WI38 (cell line): ENCODE results near the gene HNRNPUL1.

Source experiments
- H3K4me3 ChIP-seq: 2 replicates; pipeline ENCODE4 v1.5.1; 2011; ENCODE audit warnings: low read depth, mild to moderate bottlenecking, control low read depth, low read length
- CTCF ChIP-seq: IDR thresholded peaks from 2 replicates; pipeline ENCODE4 v1.5.1; 2012; ENCODE audit warnings: low read depth, mild to moderate bottlenecking, control low read depth, low read length

Gene HNRNPUL1

GRCh38 chr19:41248895-41249294 lies 15.3 kb upstream of the HNRNPUL1 start:
- TF ChIP-seq CTCF, result no peak
- H3K4me3 ChIP-seq, result no peak overlapping the region

GRCh38 chr19:41249707-41250423 lies 14.3 kb upstream of the HNRNPUL1 start:
- H3K4me3 ChIP-seq, result no peak overlapping the region
- TF ChIP-seq CTCF, result no peak

- TF ChIP-seq CTCF, result no peak
- H3K4me3 ChIP-seq, result no peak overlapping the region
These were observed 10.5 kb upstream of the HNRNPUL1 start for GRCh38 chr19:41253660-41254059.

- H3K4me3 ChIP-seq, result no peak overlapping the region
- TF ChIP-seq CTCF, result no peak
These were observed 9.0 kb upstream of the HNRNPUL1 start for GRCh38 chr19:41255171-41255570.

GRCh38 chr19:41261474-41262190 lies 2.5 kb upstream of the HNRNPUL1 start:
- TF ChIP-seq CTCF, result no peak
- peak overlapping the region; percentile 54 for H3K4me3 ChIP-seq

- H3K4me3 ChIP-seq, result peak overlapping the region; percentile 71
- TF ChIP-seq CTCF, result no peak
These were observed 926 bp upstream of the HNRNPUL1 start for GRCh38 chr19:41263042-41263849.
